IMR-90 (cell line): ENCODE measurements around the gene CCDC63. TPM values are rescaled to one million over a fixed set of nuclear protein-coding genes. Genes with fewer than 3 reads are reported as not detected.

ENCODE experiments used
- ATAC-seq: fragments of 200-7000 bp; cut with Tn5 transposase; 2 replicates; pipeline ENCODE4 v1.9.1; 2020; ENCODE audit warnings: low read depth, mild to moderate bottlenecking, moderate library complexity
- BruUV-seq: library from RNA; stranded (reverse); fragments of 400-500 nt; replicated peaks from 2 replicates; lab custom pipeline; 2021; lab: Mats Ljungman, UMichigan
- CTCF ChIA-PET: fragments of 300-600 bp; formaldehyde crosslinking; extraction: SDS; loops from one replicate; lab custom pipeline; 2021; ENCODE audit warnings: antibody characterized with exemption; lab: Yijun Ruan, JAX
- POLR2A ChIA-PET: fragments of 300-600 bp; sonication (Branson Sonifier 250); formaldehyde crosslinking; loops from one replicate; lab custom pipeline; 2022; ENCODE audit warnings: antibody characterized with exemption; ENCODE audit not compliant: unreplicated experiment; lab: Charles Lee
- DNase-seq: peaks from one replicate; pipeline ENCODE4 v3.0.0; 2013
- H2AFZ ChIP-seq: replicated peaks from 2 replicates; pipeline ENCODE3; 2013; ENCODE audit warnings: low read length, mild to moderate bottlenecking; ENCODE audit not compliant: poor library complexity
- H2AK5ac ChIP-seq: 2 replicates; pipeline ENCODE4 v1.6.1; 2013; ENCODE audit warnings: low read depth, low read length, inconsistent platforms
- H2AK9ac ChIP-seq: replicated peaks from 2 replicates; pipeline ENCODE3; 2013; ENCODE audit warnings: mild to moderate bottlenecking, low read depth, low read length, moderate library complexity; ENCODE audit not compliant: poor library complexity
- H2BK120ac ChIP-seq: 2 replicates; pipeline ENCODE4 v1.6.1; 2013; ENCODE audit warnings: low read depth, low read length, inconsistent platforms
- H2BK15ac ChIP-seq: 3 replicates; pipeline ENCODE4 v1.6.1; 2013; ENCODE audit warnings: low read depth, low read length, inconsistent platforms
- H2BK20ac ChIP-seq: 2 replicates; pipeline ENCODE4 v1.6.1; 2013; ENCODE audit warnings: low read depth, mild to moderate bottlenecking, inconsistent platforms, low read length, moderate library complexity
- H2BK5ac ChIP-seq: 2 replicates; pipeline ENCODE4 v1.6.1; 2013; ENCODE audit warnings: mild to moderate bottlenecking, low read depth, low read length, inconsistent platforms; ENCODE audit not compliant: poor library complexity, severe bottlenecking
- H3K14ac ChIP-seq: replicated peaks from 2 replicates; pipeline ENCODE4 v1.6.1; 2013; ENCODE audit warnings: low read depth, low read length, inconsistent platforms
- H3K18ac ChIP-seq: 2 replicates; pipeline ENCODE4 v1.6.1; 2013; ENCODE audit warnings: low read depth, low read length, control low read depth
- H3K23ac ChIP-seq: 2 replicates; pipeline ENCODE4 v1.6.1; 2013; ENCODE audit warnings: low read depth, low read length, inconsistent platforms
- H3K27ac ChIP-seq: 2 replicates; pipeline ENCODE4 v1.5.1; 2013; ENCODE audit warnings: mild to moderate bottlenecking, control low read depth, low read length; ENCODE audit not compliant: insufficient read depth
- H3K27me3 ChIP-seq: 2 replicates; pipeline ENCODE4 v1.6.1; 2013; ENCODE audit warnings: low read length; ENCODE audit not compliant: control insufficient read depth, insufficient read depth
- H3K36me3 ChIP-seq: 2 replicates; pipeline ENCODE4 v1.6.1; 2013; ENCODE audit warnings: low read length, mixed read lengths; ENCODE audit not compliant: control insufficient read depth, insufficient read depth
- H3K4ac ChIP-seq: 2 replicates; pipeline ENCODE4 v1.6.1; 2013; ENCODE audit warnings: low read depth, low read length, inconsistent platforms
- H3K4me1 ChIP-seq: 2 replicates; pipeline ENCODE4 v1.6.1; 2013; ENCODE audit warnings: low read length, mixed read lengths; ENCODE audit not compliant: control insufficient read depth, insufficient read depth
- H3K4me2 ChIP-seq: 2 replicates; pipeline ENCODE4 v1.6.1; 2013; ENCODE audit warnings: low read depth, mild to moderate bottlenecking, control low read depth, low read length, moderate library complexity
- H3K4me3 ChIP-seq: 2 replicates; pipeline ENCODE4 v1.5.1; 2013; ENCODE audit warnings: low read depth, mild to moderate bottlenecking, control low read depth, low read length, moderate library complexity; ENCODE audit not compliant: insufficient read depth
- H3K56ac ChIP-seq: 2 replicates; pipeline ENCODE4 v1.6.1; 2013; ENCODE audit warnings: low read length, inconsistent platforms; ENCODE audit not compliant: insufficient read depth; ENCODE audit errors: extremely low read depth
- H3K79me1 ChIP-seq, 2 experiments: 2 replicates each; pipeline ENCODE4 v1.6.1; 2013; ENCODE audit warnings: low read length in 2 of 2, inconsistent platforms in 1 of 2, low read depth in 1 of 2
- H3K9ac ChIP-seq: 2 replicates; pipeline ENCODE4 v1.6.1; 2013; ENCODE audit warnings: low read depth, low read length, control low read depth
- H3K9me1 ChIP-seq: 2 replicates; pipeline ENCODE4 v1.6.1; 2013; ENCODE audit warnings: low read length, inconsistent platforms; ENCODE audit not compliant: insufficient read depth
- H3K9me3 ChIP-seq: 2 replicates; pipeline ENCODE4 v1.6.1; 2013; ENCODE audit warnings: low read length; ENCODE audit not compliant: control insufficient read depth, insufficient read depth
- H4K20me1 ChIP-seq: 2 replicates; pipeline ENCODE4 v1.6.1; 2013; ENCODE audit warnings: low read length, inconsistent platforms; ENCODE audit not compliant: insufficient read depth
- H4K5ac ChIP-seq: 2 replicates; pipeline ENCODE4 v1.6.1; 2013; ENCODE audit warnings: mild to moderate bottlenecking, low read depth, low read length, control low read depth
- H4K8ac ChIP-seq, 2 experiments: 2 replicates each; pipeline ENCODE4 v1.6.1; 2013; ENCODE audit warnings: low read depth in 2 of 2, low read length in 2 of 2, control low read depth in 1 of 2, inconsistent platforms in 1 of 2
- H4K91ac ChIP-seq: 2 replicates; pipeline ENCODE4 v1.6.1; 2013; ENCODE audit warnings: low read depth, low read length, inconsistent platforms; ENCODE audit not compliant: insufficient read depth
- FOS ChIP-seq: fragments of 150-350 bp; IDR thresholded peaks from 2 replicates; pipeline ENCODE4 v1.6.1; 2016; ENCODE audit warnings: low read depth, low read length
- WGBS, 2 experiments: methylation state at CpG; one replicate each; pipeline versions ENCODE4 v1.1.5 to v1.1.7; 2013; ENCODE audit warnings: missing lambda C conversion rate in 2 of 2; ENCODE audit not compliant: insufficient read length in 1 of 2; ENCODE audit errors: extremely low coverage in 2 of 2; 5-methylcytosine and 5-hydroxymethylcytosine counted together
- dilution Hi-C: fragments of 300-500 bp; cut with HindIII; formaldehyde crosslinking; loops from one replicate; pipeline ENCODE4 v1.14.3; 2018; ENCODE audit warnings: low sequenced_read_pairs; ENCODE audit not compliant: unreplicated experiment
- in situ Hi-C: fragments of 300-500 bp; cut with MboI; formaldehyde crosslinking; loops from 3 replicates; pipeline ENCODE4 v1.14.3; 2019; ENCODE audit warnings: low sequenced_read_pairs, inconsistent platforms, mixed read lengths
- intact Hi-C: fragments of 100-400 bp; cut with micrococcal nuclease; formaldehyde crosslinking; loops from 2 replicates; pipeline ENCODE4 v1.10.0; 2022
- polyA plus RNA-seq, 3 experiments: library from polyadenylated mRNA; depleted of rRNA; stranded (reverse); fragments of >200 nt; gene quantifications; 2 replicates each; pipeline ENCODE4 v1.2.3, GENCODE V29; 2012; ENCODE audit warnings: low replicate concordance in 1 of 3
- total RNA-seq: library from RNA; depleted of rRNA; stranded (reverse); fragments of >200 nt; gene quantifications from 2 replicates; pipeline ENCODE4 v1.2.3, GENCODE V29; 2012

CCDC63 gene
- total and polyA plus RNA-seq, 2 of the 4 experiments (the other 2 are of a cell fraction) = not detected

- Histone ChIP-seq H3K36me3 (no peaks in the 10 kb centered on the region), H3K18ac (no peak overlapping the region), H2AK5ac (no peak overlapping the region), H3K14ac (no peak overlapping the region), H3K9ac (no peak overlapping the region), H3K79me1 (no peaks in the 10 kb centered on the region), H3K4me3 (no peak overlapping the region), H4K20me1 (no peaks in the 10 kb centered on the region), H2BK20ac (no peak overlapping the region), H3K23ac (no peak overlapping the region), H3K27ac (no peak overlapping the region), H3K56ac (no peak overlapping the region), H4K8ac (no peak overlapping the region), H2AK9ac (no peak overlapping the region), H3K9me3 (no peaks in the 10 kb centered on the region), H3K4me2 (no peak overlapping the region), H3K4ac (no peak overlapping the region), H2BK5ac (no peak overlapping the region), H2BK120ac (no peak overlapping the region), H4K5ac (no peak overlapping the region), H3K27me3 (no peaks in the 10 kb centered on the region), H3K4me1 (no peaks in the 10 kb centered on the region), H4K91ac (no peak overlapping the region), H2BK15ac (no peak overlapping the region), H3K9me1 (0 out of 2 replicates have a peak, but pooled peaks cover 2% of the 10 kb centered on the region), H2AFZ (no peak overlapping the region)
- in situ Hi-C loops (loop anchor here (10.0 kb wide), 1 partner anchor 385 kb away; no protein-coding TSS in a partner anchor), dilution Hi-C loops (no loop called here), intact Hi-C loops (no loop called here)
- BruUV-seq = no TSS peak
- ChIA-PET CTCF (no interaction called here), POLR2A (no interaction called here)
- TF ChIP-seq FOS = no peak
- ATAC-seq = no peak
- WGBS, 2 experiments = 80% methylated on average over 1 of the region's 1 CpG; no CpG with 5 or more reads in 1 of the 2 experiments
- DNase-seq = no peak
Observed at GRCh38 chr12:110929818-110930217, 83.0 kb downstream of the CCDC63 start.
